H1 (cell line): ENCODE measurements around the gene HK2. TPM values are rescaled to one million over a fixed set of nuclear protein-coding genes. Genes with fewer than 3 reads are reported as not detected.

Source experiments
- BRCA1 ChIP-seq: IDR thresholded peaks from 2 replicates; pipeline ENCODE4 v1.6.1; 2012; ENCODE audit warnings: low read depth, low read length, improper control_type of control experiment
- PHF8 ChIP-seq: fragments of 200-600 bp; sonication (generic); conservative IDR thresholded peaks from 2 replicates; pipeline ENCODE4 v1.7.1; 2012; ENCODE audit warnings: low read depth, mild to moderate bottlenecking, inconsistent platforms, low read length, moderate library complexity
- polyA plus RNA-seq, 7 experiments: library from polyadenylated mRNA; depleted of rRNA in 3 of 7; stranded (reverse) in 5 of 7; unstranded in 2 of 7; fragments of >200 nt in 5 of 7; fragments of 200-250 nt in 2 of 7; gene quantifications; 1 replicate in 5 of 7; 2 replicates in 1 of 7; 4 replicates in 1 of 7; pipeline versions ENCODE4 v1.2.1 to v1.2.3, GENCODE V29; 2011 to 2013; ENCODE audit warnings: missing spikeins in 2 of 7, mixed read lengths in 2 of 7
- total RNA-seq: library from RNA; stranded (reverse); fragmentation: NEBNext Ultra II Directional; extraction: Animal tissue kit (Norgen Biotek cat#: 25700); gene quantifications from 2 replicates; pipeline ENCODE4 v1.2.1, GENCODE V29; 2021
- TF ChIP-seq, protein P1 (sequence below), 3 experiments: IDR thresholded peaks; 1 replicate in 2 of 3; 2 replicates in 1 of 3; pipeline versions ENCODE4 v1.5.1 to v1.6.1; 2011; ENCODE audit warnings: low read length in 3 of 3, mild to moderate bottlenecking in 3 of 3, inconsistent platforms in 2 of 3, low read depth in 1 of 3, moderate library complexity in 1 of 3; ENCODE audit not compliant: insufficient read depth in 1 of 3; ENCODE audit errors: control extremely low read depth in 1 of 3

HK2 gene
- total and polyA plus RNA-seq, 2 of the 8 experiments (the other 6 are each of a cell fraction or from before 2014, with no cell fraction given), result 22.1 to 61.9 TPM

DNA sequence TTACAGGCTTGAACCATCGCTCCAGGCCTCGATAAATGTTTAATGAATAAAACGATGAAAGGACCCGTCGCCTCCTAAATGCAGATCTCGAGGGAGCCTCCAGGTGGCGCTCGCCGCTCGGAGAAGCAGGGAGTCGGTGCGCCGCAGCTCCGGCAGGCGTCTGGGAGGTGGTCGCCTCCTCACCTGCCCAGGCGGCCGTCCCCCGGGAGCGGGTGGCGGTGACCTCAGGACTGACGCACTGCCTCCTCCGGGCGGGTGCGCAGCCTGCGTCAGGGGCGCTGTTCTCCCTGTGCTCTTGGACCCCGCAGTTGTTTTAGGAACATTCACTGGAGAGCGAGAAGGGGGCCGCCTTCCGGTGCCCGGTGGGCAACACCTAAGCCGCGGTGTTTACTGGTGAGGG, 85.9 kb downstream of the HK2 start (continued):
- TF ChIP-seq, protein P1, sequence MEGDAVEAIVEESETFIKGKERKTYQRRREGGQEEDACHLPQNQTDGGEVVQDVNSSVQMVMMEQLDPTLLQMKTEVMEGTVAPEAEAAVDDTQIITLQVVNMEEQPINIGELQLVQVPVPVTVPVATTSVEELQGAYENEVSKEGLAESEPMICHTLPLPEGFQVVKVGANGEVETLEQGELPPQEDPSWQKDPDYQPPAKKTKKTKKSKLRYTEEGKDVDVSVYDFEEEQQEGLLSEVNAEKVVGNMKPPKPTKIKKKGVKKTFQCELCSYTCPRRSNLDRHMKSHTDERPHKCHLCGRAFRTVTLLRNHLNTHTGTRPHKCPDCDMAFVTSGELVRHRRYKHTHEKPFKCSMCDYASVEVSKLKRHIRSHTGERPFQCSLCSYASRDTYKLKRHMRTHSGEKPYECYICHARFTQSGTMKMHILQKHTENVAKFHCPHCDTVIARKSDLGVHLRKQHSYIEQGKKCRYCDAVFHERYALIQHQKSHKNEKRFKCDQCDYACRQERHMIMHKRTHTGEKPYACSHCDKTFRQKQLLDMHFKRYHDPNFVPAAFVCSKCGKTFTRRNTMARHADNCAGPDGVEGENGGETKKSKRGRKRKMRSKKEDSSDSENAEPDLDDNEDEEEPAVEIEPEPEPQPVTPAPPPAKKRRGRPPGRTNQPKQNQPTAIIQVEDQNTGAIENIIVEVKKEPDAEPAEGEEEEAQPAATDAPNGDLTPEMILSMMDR (IDR thresholded peaks at IDR 0.05; ENCODE audit: control extremely low read depth in 1 of 3, insufficient read depth in 1 of 3, low read depth in 1 of 3, low read length in 3 of 3), result peak; percentile 75 to 97 (median 86)
- TF ChIP-seq PHF8, result no peak
- no peak for TF ChIP-seq BRCA1
